AG20443 (cell line): ENCODE data around the gene SLAIN1.
A peak's percentile ranks its signal among the peaks of the same experiment; 100 is the strongest.
"Not testable (repeated sequence)": the region's sequence is repeated elsewhere in the genome, so short reads cannot be mapped to it uniquely, and the experiment has no call there.

ENCODE experiments used
- DNase-seq: peaks from one replicate; pipeline ENCODE4 v3.0.0; 2012; ENCODE audit warnings: low spot score, mixed read lengths

The SLAIN1 gene

DNA sequence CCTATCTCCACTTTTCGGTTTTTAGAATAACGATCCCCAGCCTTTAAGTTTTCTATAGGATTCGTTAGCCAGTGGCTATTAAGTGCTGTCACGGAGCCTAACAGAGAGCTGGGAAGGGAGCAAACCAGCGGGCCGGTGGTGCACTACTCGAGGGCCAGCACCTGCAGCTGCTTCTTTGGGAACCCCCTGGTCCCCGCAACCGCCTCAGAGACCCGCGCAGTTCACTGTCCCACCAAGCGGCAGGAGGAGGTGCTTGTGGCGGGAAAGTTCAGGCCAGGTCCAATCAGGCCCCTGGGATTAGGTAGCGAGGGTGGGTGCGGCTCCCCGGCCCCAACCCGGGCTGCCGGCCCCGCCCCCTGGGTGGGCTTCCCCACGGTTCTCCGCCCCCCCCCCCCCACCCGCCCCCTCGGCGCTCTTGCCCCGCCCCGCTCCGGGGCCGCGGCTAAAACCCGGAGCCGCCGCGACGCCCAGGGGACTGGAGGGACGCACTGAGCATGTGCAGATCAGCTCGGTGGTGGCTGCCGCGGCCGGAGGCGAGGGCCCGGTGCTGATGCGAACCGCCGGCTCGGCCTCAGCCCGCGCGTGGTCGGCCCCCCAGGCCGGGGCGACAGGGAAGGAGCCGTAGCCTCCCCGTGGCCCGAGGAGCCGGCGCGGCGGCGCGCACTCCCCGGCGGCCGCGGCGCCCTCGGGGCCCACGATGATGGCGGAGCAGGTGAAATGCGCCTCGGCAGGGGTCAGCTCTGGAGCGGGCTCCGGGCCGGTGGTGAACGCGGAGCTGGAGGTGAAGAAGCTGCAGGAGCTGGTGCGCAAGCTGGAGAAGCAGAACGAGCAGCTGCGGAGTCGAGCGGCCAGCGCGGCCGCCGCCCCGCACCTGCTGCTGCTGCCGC lies at the start of gene SLAIN1:
TSS of gene SLAIN1 (plus strand) at position 471 of the 887 bp plus-strand sequence. CDS start at position 698, 227 bp downstream.
- peak; percentile 72 for DNase-seq

DNA sequence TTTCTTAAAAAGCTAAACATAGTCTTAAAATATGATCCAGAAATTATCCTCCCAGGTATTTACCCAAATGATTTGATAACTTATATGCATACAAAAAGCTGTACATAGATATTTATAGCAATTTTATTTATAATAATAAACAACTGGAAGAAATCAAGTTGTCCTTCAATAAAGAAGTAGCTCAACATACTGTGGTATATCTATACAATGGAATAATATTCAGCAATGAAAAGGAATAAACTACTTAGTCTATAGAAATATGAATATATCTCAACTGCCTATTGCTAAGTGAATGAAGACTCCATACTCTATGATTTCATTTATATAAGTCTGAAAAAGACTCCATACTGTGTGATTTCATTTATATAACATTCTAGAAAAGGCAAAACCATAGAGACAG lies 47.1 kb upstream of the SLAIN1 start:
- no peak for DNase-seq

DNA sequence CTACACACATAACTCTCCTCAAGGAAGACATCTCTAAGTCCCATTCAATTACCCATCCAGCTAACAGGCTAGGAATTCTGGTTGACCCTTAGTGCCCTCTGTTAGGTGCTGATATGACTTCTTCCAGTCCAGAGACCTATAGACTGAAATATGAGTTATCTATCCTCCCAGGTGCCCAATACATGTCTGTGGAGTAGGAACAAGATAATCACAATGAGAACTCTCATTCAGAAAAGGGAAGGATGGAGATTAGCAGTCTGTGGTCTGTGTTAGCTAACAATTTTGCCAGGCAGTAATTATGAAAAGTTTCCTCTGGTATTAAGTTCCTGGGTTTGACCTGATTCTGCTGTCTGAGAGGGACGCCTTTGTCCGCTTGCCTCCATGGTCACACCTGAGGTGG lies 44.2 kb upstream of the SLAIN1 start:
- no peak for DNase-seq

DNA sequence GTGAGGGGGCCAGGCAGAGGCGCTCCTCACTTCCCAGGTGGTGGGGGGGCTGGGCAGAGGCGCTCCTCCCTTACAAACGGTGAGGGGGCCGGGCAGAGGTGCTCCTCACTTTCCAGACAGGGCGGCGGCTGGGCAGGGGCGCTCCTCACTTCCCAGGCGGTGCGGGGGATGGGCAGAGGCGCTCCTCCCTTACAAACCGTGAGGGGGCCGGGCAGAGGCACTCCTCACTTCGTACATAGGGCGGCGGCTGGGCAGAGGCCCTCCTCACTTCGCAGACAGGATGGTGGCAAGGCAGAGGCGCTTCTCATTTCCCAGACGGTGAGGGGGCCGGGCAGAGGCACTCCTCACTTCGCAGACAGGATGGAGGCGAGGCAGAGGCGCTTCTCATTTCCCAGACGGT lies 37.5 kb upstream of the SLAIN1 start:
- not testable (repeated sequence) for DNase-seq

DNA sequence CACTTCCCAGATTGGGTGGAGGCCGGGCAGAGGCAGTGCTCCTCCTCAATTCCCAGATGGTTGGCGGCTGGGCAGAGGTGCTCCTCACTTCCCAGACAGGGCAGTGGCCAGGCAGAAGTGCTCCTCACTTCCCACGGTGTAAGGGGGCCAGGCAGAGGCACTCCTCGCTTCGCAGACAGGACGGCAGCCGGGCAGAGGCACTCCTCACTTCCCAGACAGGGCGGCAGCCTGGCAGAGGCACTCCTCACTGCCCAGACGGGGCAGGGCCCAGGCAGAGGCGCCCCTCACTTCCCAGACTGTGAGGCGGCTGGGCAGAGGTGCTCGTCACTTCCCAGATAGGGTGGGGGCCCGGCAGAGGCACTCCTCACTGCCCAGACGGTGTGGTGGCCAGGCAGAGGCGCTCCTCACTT lies 36.6 kb upstream of the SLAIN1 start:
- no peak for DNase-seq

DNA sequence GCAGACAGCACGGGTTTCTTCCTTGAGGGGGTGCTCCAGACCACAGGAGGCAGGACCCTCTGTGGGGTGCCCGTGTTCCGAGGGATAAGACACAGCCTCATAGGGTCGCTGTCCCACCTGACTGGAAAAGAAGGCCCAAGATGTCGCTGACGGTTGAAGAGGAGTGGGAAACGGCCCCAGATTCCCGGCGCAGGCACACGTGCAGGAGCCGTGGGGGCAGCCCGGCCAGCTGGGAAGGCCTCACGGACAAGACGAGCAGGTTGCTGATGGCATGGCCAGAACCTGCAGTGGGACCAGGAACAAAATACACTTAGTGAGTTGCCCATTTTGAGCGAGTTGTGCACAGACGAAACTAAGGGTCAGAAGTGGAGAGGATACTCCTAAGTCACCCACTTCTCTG lies 35.2 kb upstream of the SLAIN1 start:
- not testable (repeated sequence) for DNase-seq

DNA sequence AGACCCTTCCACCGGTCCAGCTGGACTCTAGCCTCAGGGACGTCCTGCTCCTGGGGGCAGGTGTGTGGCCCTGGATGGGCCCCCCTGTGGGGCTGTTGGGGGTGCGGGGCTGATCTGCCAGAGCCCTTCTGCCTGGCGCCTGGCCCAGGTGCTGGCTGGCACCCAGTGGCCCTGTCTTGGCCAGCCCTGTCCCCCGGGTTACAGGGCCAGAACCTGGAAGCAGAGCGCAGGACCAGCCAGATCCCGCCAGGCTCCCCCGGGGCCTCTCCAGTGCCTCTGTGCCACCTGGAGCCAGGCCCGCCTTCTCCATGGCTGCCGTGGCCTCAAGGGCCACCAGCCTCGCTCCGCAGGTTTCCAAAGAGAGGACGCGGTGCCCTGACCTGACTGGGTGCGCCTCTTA lies 34.7 kb upstream of the SLAIN1 start:
- DNase-seq: not testable (repeated sequence)

DNA sequence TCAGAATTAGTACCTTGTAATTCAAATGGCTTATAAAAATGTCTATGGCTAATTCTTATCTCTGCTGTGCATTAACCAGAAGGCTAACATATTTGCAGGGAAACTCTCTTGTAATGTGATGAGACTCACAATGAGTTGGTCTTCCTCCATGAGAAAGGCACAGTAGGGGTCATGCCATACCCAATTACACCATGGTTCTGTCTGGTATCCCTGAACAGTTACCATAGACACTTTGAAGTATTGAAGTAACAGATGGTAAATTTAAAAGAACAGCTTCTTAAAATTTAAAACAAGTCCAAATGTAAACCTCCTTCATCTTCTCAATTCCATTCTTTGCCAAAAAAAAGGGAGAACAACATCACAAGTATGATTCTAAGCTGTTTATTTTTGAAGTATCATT lies 22.6 kb upstream of the SLAIN1 start:
- no peak for DNase-seq

DNA sequence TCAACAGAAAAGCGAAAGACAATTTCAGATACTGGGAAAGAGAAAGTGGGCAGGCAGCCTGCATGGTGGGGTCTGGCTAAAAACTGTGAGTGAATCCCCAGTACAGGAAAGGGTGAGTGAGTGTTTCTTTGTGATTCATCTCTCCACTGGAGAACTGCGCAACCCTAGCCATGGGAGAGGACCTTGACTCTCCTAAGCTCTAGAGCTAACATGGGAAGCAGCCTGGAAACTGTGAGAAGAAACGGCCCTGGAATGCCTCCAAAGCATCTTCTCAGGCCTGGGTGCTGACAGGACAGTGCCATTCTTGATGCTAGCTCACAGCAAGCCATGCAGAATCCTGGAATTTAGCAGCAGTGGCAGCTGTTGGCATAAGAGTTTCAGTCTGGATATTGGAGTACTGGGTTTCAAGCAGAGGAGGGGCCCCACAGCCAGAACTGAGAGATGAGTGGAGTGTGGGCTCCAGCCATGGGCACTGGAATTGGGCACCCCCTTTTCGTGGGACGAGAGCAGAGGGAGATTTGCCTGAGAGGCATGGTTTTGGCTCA lies 18.7 kb upstream of the SLAIN1 start:
- no peak for DNase-seq

DNA sequence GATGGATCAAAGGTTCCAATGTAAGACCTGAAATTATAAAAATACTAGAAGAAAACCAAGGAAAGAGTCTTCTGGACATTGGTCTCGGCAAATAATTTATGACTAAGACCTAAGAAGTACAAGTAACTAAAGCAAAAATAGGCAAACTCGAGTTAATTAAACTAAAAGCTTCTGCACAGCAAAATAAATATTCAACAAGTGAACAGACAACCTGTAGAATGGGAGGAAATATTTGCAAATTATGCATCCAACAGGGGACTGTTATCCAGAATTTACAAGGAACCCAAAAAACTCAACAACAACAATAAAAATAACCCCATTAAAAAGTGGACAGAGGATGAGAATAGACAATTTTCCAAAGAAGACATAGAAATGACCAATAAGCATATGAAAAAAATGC lies 9.7 kb upstream of the SLAIN1 start:
- no peak for DNase-seq

DNA sequence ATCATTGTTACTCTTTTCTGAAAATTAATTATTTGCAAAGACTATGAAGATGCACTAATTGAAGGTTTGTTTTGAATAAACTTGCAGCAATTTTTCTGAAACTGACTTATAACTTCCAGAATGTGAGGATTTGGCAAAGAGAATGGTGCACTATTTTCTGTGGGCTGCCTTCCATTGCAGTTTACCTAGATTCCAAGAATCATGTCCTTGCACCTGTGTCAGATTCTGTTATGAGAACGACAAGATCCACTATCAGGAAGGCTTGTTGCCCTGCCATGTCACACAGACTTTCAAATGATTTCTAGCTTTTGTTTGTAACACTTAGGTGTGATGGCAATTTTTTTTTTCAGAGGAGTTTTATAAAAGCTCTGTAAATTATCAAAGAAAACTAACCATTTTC lies 5.6 kb upstream of the SLAIN1 start:
- no peak for DNase-seq

DNA sequence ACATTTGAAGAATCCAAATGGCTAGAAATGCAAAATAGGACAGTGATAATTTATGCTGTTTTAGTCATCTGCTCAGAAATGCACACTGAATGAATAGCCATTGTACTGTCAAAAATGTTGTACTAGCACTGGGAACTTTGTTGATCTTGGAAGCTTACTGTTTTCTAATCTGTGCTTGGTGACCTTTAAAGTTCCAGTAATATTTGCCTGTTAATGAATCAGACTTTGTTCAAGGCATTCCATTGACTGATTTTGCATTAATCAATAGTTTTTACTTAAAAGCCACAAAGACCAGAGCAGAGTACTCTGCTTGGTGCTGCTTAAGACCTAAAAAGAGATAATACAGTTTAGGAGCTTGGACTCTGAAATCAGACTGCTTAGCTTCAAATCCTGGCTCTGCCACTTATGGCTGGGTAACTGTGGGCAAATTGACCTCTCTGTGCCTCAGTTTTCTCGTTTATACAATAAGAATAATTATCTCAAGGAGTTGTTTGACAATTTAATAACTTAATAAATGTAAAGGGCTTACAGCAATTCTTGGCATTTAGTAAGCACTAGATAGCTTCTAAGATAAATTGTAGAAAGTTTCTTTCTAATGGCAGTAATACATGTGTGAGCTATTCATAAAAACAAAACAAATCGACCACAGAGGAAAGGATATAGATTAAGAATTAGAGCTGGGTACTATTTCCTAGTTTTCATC lies 4.6 kb upstream of the SLAIN1 start:
- DNase-seq: no peak

DNA sequence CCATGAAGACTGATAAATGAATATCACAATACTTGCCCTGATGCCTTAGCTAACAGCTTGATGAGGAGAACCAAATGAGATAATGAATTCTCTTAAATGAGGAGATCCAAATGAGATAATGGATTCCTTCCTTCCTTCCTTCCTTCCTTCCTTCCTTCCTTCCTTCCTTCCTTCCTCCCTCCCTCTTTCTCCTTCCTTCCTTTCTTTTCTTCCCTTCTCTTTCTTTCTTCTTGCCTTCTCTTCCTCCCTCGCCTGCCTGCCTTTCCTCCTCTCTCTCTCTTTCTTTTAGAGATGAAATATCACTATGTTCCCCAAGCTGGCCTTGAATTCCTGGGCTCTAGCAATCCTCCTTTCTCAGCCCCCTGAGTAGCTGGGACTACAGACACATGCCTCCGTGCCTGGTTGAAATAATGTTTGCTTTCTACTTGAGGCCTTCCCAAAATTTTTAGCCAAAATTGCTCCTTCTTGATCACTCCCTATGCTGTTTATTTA lies 4.0 kb upstream of the SLAIN1 start:
- DNase-seq: no peak

DNA sequence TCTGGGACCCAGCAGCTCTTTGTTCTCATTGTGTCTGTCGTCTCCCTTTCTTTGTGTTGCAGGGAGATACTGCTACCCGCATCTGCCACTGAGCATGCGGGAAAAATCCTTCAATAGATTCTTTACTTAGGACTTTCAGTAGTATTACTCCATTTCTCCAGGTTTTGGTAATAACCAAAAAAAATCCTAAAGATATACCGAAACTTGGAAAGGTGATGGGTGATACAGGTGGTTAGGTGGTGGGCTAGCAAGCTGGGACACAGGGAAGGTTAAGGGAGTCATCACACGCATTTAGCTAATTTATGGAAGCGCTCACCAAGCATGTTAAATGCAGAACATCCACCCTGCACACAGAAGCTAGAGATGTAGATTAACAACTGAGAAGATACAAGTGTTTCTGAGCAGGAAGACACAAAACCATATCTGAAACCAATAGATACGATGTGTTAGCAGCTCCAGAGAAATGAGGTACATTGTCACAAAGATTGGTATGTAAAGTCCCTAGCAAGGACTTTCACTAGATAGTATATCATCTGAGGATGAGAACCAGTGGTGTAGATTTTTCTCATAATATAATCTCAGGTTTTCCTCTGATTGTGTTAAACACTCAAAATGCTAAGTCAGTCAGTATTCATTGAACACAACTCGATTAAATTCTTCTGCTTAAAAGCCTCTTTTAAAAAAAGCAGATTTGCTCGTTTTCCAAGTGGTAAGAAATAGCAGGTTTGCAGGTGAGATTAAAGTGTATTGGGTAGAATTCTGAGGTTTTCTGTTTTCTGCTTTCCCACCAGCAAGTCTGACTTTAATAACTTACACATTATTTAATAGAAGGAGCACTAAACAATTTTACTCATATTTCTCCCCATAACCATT lies 1.2 kb upstream of the SLAIN1 start:
- DNase-seq: no peak

DNA sequence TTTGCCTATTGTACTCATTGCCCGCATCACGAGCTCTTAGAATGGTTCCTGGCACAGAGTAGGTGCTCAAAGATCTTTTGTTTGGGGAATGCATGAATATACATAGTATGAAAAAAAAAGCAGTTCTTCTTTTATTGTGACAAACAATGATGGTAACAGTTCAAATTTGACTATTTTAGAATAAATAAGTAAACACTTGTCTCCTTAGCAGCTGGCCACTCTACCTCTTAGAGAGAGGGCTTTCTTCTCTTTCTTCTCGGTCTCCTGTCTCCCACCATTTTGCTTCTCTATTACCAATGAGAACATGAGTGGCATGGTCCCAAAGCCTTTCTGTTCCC lies 639 bp upstream of the SLAIN1 start:
- no peak for DNase-seq

DNA sequence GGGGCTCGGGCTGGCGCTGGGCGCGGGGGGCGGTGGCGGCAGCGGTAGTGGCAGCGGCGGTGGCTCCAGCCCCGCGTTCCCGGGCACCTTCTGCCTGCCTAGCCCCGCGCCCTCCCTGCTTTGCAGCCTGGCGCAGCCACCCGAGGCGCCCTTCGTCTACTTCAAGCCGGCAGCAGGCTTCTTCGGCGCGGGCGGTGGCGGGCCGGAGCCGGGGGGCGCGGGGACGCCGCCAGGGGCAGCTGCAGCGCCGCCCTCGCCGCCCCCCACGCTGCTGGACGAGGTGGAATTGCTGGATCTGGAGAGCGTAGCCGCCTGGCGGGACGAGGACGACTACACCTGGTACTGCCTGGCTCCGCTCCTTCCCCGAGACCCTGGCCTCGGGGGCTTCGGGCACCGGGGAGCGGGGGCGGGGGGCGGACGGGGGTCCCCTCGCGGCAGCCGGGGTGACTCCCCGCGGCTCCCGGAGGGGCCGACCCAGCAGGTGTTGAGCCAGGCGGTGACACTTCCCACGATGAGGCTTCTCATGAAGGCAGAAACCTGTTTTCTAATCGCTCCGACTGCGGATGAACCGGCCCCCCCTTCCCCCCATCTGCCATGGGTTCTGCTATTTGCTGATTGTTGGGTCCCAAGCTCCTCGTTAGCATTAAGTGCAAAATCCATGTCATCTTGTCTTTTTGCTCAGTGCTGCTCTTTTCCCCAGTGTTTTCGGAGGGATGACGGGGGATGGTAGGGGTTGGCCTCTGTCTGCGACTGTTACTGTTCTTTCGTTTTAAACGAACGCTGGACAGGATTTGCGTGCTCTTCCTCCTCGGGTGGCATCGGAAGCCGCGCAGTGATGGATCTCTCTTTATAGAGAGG lies 943 bp downstream of the SLAIN1 start:
- peak; percentile 27 for DNase-seq

DNA sequence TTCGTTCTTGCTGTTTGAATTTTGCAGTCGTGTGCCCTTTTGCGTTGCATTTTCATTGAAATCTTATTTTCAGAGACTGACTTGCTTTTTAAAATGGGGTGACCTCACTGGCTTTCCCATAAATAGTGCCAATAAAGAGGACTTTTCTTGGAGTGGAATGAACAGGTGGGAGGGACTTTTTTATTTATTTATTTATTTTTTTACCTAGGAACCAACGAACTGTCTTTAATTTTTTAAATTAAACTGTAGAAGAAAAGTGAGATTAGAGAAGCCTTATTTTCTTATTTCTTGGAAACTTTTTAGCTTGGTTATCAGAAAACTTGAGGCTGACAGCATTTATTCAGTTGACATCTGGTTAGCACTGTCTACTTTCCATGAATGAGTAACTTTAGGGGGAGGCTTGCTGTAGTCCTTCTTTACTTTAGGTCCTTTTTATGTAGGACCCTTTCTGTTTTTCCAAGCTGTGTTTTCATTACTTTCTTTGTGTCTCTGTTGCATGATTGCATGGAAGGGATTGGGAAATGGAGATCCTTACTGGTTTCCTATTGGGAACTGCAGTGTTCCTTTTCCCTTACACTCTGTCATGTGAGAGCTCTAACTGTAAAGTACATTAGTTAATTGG lies 1.7 kb downstream of the SLAIN1 start:
- no peak for DNase-seq

DNA sequence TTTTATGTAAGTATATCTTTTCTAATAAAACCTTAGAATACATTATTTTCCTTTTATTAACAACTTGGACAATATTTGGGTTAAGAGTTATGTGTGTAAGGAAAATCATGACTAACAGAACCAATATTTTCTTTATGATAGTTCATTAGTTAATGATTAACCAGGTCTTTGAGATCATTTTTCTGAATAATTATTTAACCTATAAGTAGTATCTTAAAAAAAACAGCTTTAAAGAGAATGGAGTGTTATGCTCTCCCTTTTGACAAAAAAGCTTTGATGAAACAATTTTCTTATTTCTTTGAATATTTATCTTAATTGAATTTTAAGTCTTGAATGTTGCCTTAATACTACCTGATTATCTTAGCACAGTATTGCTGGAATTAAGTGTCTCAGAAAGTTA lies 3.8 kb downstream of the SLAIN1 start:
- DNase-seq: no peak

DNA sequence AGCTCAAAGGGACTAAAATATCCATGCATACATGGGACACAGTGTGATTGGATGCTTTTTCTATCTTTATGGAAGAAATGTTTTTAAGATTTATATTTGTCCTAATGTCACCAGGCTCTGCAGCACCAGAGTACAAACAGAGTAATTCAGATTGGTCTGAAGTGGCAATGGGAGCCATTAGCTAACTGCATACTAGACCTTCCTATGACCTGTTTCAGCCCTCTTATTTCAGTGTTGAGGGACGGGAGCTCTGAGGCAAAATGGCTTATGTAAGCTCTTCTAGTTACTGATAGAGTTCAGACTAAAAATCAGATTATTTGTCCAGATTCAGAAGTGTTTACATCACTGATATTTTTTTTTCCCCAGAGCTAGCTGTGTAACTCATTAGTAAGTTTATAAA lies 4.9 kb downstream of the SLAIN1 start:
- DNase-seq: no peak

DNA sequence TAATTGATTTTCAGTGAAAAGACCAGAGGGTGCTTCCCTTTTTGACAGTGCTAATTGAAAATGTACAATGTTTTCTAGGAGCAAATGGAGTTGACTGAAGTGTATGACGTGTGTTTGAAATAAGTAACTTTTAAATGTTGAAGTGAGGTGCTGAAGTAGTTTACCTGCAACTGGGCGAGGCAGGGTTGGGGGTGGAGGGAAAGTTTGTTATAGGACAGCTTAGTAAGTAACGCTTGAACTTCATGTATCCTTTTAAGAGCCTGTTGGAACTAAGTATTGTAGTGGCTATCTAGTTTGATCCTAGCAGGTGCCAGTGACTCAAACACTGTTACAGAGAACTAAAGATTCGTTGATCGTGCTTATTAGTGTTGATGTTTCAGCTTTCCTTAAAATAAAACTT lies 5.9 kb downstream of the SLAIN1 start:
- no peak for DNase-seq
